HG02642 (cell line): ENCODE results near the gene ZNF106.
A peak's percentile ranks its signal among the peaks of the same experiment; 100 is the strongest.

Source experiments
- ATAC-seq: cut with Tn5 transposase; IDR thresholded peaks from one replicate; pipeline ENCODE4 v1.9.1; 2021; ENCODE audit warnings: mild to moderate bottlenecking; ENCODE audit not compliant: unreplicated experiment, poor library complexity

The ZNF106 gene

GRCh38 chr15:42490671-42491538 is at the start of gene ZNF106:
TSS of gene ZNF106 (minus strand) at chr15:42491141. CDS start at chr15:42472289, 18,852 bp downstream.
- peak; percentile 70 for ATAC-seq

- no peak for ATAC-seq
Measured at GRCh38 chr15:42533246-42533645, 42.3 kb upstream of the ZNF106 start.

- no peak for ATAC-seq
Measured at GRCh38 chr15:42528970-42529369, 38.0 kb upstream of the ZNF106 start.

GRCh38 chr15:42523331-42523730 is 32.4 kb upstream of the ZNF106 start:
- ATAC-seq = no peak

- no peak for ATAC-seq
Measured at GRCh38 chr15:42511007-42511391, 20.1 kb upstream of the ZNF106 start.

GRCh38 chr15:42510258-42511006 is 19.5 kb upstream of the ZNF106 start:
- ATAC-seq = no peak

- no peak for ATAC-seq
Measured at GRCh38 chr15:42508263-42508690, 17.3 kb upstream of the ZNF106 start.

- no peak for ATAC-seq
Measured at GRCh38 chr15:42507514-42507913, 16.6 kb upstream of the ZNF106 start.

- peak; percentile 20 for ATAC-seq
Measured at GRCh38 chr15:42504631-42505030, 13.7 kb upstream of the ZNF106 start.

GRCh38 chr15:42503825-42504224 is 12.9 kb upstream of the ZNF106 start:
- no peak for ATAC-seq

- no peak for ATAC-seq
Measured at GRCh38 chr15:42502477-42502876, 11.5 kb upstream of the ZNF106 start.

- ATAC-seq = no peak
Measured at GRCh38 chr15:42499858-42500609, 9.1 kb upstream of the ZNF106 start.

- no peak for ATAC-seq
Measured at GRCh38 chr15:42498212-42499068, 7.5 kb upstream of the ZNF106 start.

GRCh38 chr15:42495361-42496212 is 4.6 kb upstream of the ZNF106 start, which contains the start of gene SNAP23:
TSS of gene SNAP23 (plus strand) at chr15:42495634. CDS start at chr15:42511847, 16,213 bp downstream.
- ATAC-seq = peak; percentile 79

- ATAC-seq = no peak
Measured at GRCh38 chr15:42494998-42495360, 4.0 kb upstream of the ZNF106 start.

GRCh38 chr15:42493679-42494078 is 2.7 kb upstream of the ZNF106 start:
- no peak for ATAC-seq

GRCh38 chr15:42491539-42492225 is 741 bp upstream of the ZNF106 start:
- ATAC-seq = no peak

- ATAC-seq = no peak
Measured at GRCh38 chr15:42490291-42490670, 660 bp downstream of the ZNF106 start.
